ENCODE measurements around the gene TTLL7. TPM values are rescaled to one million over a fixed set of nuclear protein-coding genes. Genes with fewer than 3 reads are reported as not detected.
"Not testable (repeated sequence)": the region's sequence is repeated elsewhere in the genome, so short reads cannot be mapped to it uniquely, and the experiment has no call there.

Gene TTLL7
- total and polyA plus RNA-seq, 5 donors from 2014 or later: 0.14 to 0.59 TPM; not detected in 3

GRCh38 chr1:83917959-83918358, 81.0 kb downstream of the TTLL7 start:
- Mint-ChIP-seq H3K27me3 (peaks cover 11% of the 10 kb centered on the region), H3K36me3 (no peaks in the 10 kb centered on the region), H3K9me3 (no peaks in the 10 kb centered on the region), H3K4me3 (no peak overlapping the region), H3K27ac (no peak overlapping the region), H3K4me1 (no peaks in the 10 kb centered on the region)
- Histone ChIP-seq H3K4me3 (ENCODE audit: low read depth, low read length) (no peak overlapping the region), H3K9me3 (ENCODE audit: control insufficient read depth in 2 of 2, low read length in 2 of 2) (no peaks in the 10 kb centered on the region), H3K27me3 (ENCODE audit: control insufficient read depth, insufficient read depth, low read length) (peaks cover 6% of the 10 kb centered on the region), H3K27ac (ENCODE audit: insufficient read depth, low read length, poor library complexity, severe bottlenecking) (no peak overlapping the region), H3K4me1 (ENCODE audit: control insufficient read depth, insufficient read depth, low read length, poor library complexity, severe bottlenecking) (no peaks in the 10 kb centered on the region), H3K36me3 (ENCODE audit: control insufficient read depth, insufficient read depth, low read length) (no peaks in the 10 kb centered on the region)
- ATAC-seq (ENCODE audit: low read depth in 2 of 2): no peak
- no peak for DNase-seq

GRCh38 chr1:83916094-83916493, 82.8 kb downstream of the TTLL7 start:
- H3K9me3 ChIP-seq (ENCODE audit: control insufficient read depth in 2 of 2, low read length in 2 of 2); H3K36me3 ChIP-seq (ENCODE audit: control insufficient read depth, insufficient read depth, low read length); H3K4me3 ChIP-seq (ENCODE audit: low read depth, low read length); H3K4me1 ChIP-seq (ENCODE audit: control insufficient read depth, insufficient read depth, low read length, poor library complexity, severe bottlenecking); H3K9me3 Mint-ChIP-seq; DNase-seq; ATAC-seq (ENCODE audit: low read depth in 2 of 2); H3K4me3 Mint-ChIP-seq; H3K27me3 ChIP-seq (ENCODE audit: control insufficient read depth, insufficient read depth, low read length); H3K36me3 Mint-ChIP-seq; H3K27me3 Mint-ChIP-seq; H3K27ac ChIP-seq (ENCODE audit: insufficient read depth, low read length, poor library complexity, severe bottlenecking); H3K4me1 Mint-ChIP-seq; H3K27ac Mint-ChIP-seq: not testable (repeated sequence)

- Histone ChIP-seq H3K4me3 (ENCODE audit: low read depth, low read length) (no peak overlapping the region), H3K9me3 (ENCODE audit: control insufficient read depth in 2 of 2, low read length in 2 of 2) (no peaks in the 10 kb centered on the region), H3K4me1 (ENCODE audit: control insufficient read depth, insufficient read depth, low read length, poor library complexity, severe bottlenecking) (no peaks in the 10 kb centered on the region), H3K36me3 (ENCODE audit: control insufficient read depth, insufficient read depth, low read length) (no peaks in the 10 kb centered on the region), H3K27ac (ENCODE audit: insufficient read depth, low read length, poor library complexity, severe bottlenecking) (no peak overlapping the region), H3K27me3 (ENCODE audit: control insufficient read depth, insufficient read depth, low read length) (peaks cover 4% of the 10 kb centered on the region)
- Mint-ChIP-seq H3K4me3 (no peak overlapping the region), H3K27me3 (peaks cover 17% of the 10 kb centered on the region), H3K27ac (no peak overlapping the region), H3K36me3 (no peaks in the 10 kb centered on the region), H3K9me3 (peaks cover 0 to 2% (median 0%) of the 10 kb centered on the region in 7 donors), H3K4me1 (no peaks in the 10 kb centered on the region)
- DNase-seq (no peak), ATAC-seq (ENCODE audit: low read depth in 2 of 2) (no peak)
Observed at GRCh38 chr1:83912876-83913275, 86.1 kb downstream of the TTLL7 start.

GRCh38 chr1:83910461-83910860, 88.5 kb downstream of the TTLL7 start:
- no peak for ATAC-seq (ENCODE audit: low read depth in 2 of 2)
- Histone ChIP-seq H3K27ac (ENCODE audit: insufficient read depth, low read length, poor library complexity, severe bottlenecking) (no peak overlapping the region), H3K27me3 (ENCODE audit: control insufficient read depth, insufficient read depth, low read length) (peaks cover 5% of the 10 kb centered on the region), H3K36me3 (ENCODE audit: control insufficient read depth, insufficient read depth, low read length) (no peaks in the 10 kb centered on the region), H3K9me3 (ENCODE audit: control insufficient read depth in 2 of 2, low read length in 2 of 2) (no peaks in the 10 kb centered on the region), H3K4me3 (ENCODE audit: low read depth, low read length) (no peak overlapping the region), H3K4me1 (ENCODE audit: control insufficient read depth, insufficient read depth, low read length, poor library complexity, severe bottlenecking) (no peaks in the 10 kb centered on the region)
- Mint-ChIP-seq H3K4me3 (no peak overlapping the region), H3K27me3 (peaks cover 20% of the 10 kb centered on the region), H3K36me3 (no peaks in the 10 kb centered on the region), H3K9me3 (peaks cover 0 to 2% (median 0%) of the 10 kb centered on the region in 7 donors), H3K4me1 (no peaks in the 10 kb centered on the region), H3K27ac (no peak overlapping the region)
- no peak for DNase-seq

GRCh38 chr1:83909687-83910086, 89.2 kb downstream of the TTLL7 start:
- H3K4me3 ChIP-seq (ENCODE audit: low read depth, low read length): no peak overlapping the region
- H3K27me3 Mint-ChIP-seq: peaks cover 20% of the 10 kb centered on the region
- H3K4me1 Mint-ChIP-seq: no peaks in the 10 kb centered on the region
- H3K4me3 Mint-ChIP-seq: no peak overlapping the region
- H3K36me3 Mint-ChIP-seq: no peaks in the 10 kb centered on the region
- ATAC-seq (ENCODE audit: low read depth in 2 of 2) (no peak), DNase-seq (no peak)
- no peaks in the 10 kb centered on the region for H3K4me1 ChIP-seq (ENCODE audit: control insufficient read depth, insufficient read depth, low read length, poor library complexity, severe bottlenecking)
- no peak overlapping the region for H3K27ac Mint-ChIP-seq
- peaks cover 0 to 2% (median 0%) of the 10 kb centered on the region in 7 donors for H3K9me3 Mint-ChIP-seq
- H3K9me3 ChIP-seq (ENCODE audit: control insufficient read depth in 2 of 2, low read length in 2 of 2): no peaks in the 10 kb centered on the region
- H3K36me3 ChIP-seq (ENCODE audit: control insufficient read depth, insufficient read depth, low read length): no peaks in the 10 kb centered on the region
- H3K27ac ChIP-seq (ENCODE audit: insufficient read depth, low read length, poor library complexity, severe bottlenecking): no peak overlapping the region
- H3K27me3 ChIP-seq (ENCODE audit: control insufficient read depth, insufficient read depth, low read length): peaks cover 5% of the 10 kb centered on the region

GRCh38 chr1:83905315-83905907, 93.5 kb downstream of the TTLL7 start:
- no peak for ATAC-seq (ENCODE audit: low read depth in 2 of 2)
- Histone ChIP-seq H3K4me1 (ENCODE audit: control insufficient read depth, insufficient read depth, low read length, poor library complexity, severe bottlenecking) (no peaks in the 10 kb centered on the region), H3K27me3 (ENCODE audit: control insufficient read depth, insufficient read depth, low read length) (peaks cover 5% of the 10 kb centered on the region), H3K9me3 (ENCODE audit: control insufficient read depth in 2 of 2, low read length in 2 of 2) (no peaks in the 10 kb centered on the region), H3K4me3 (ENCODE audit: low read depth, low read length) (no peak overlapping the region), H3K36me3 (ENCODE audit: control insufficient read depth, insufficient read depth, low read length) (no peaks in the 10 kb centered on the region), H3K27ac (ENCODE audit: insufficient read depth, low read length, poor library complexity, severe bottlenecking) (no peak overlapping the region)
- Mint-ChIP-seq H3K27ac (no peak overlapping the region), H3K36me3 (no peaks in the 10 kb centered on the region), H3K9me3 (no peaks in the 10 kb centered on the region), H3K27me3 (peaks cover 25% of the 10 kb centered on the region), H3K4me1 (no peaks in the 10 kb centered on the region), H3K4me3 (no peak overlapping the region)
- peak in 2 of 3 donors; percentile 25 to 44 for DNase-seq

- H3K36me3 ChIP-seq (ENCODE audit: control insufficient read depth, insufficient read depth, low read length): no peaks in the 10 kb centered on the region
- no peak overlapping the region for H3K27ac ChIP-seq (ENCODE audit: insufficient read depth, low read length, poor library complexity, severe bottlenecking)
- ATAC-seq (ENCODE audit: low read depth in 2 of 2): no peak
- no peak overlapping the region for H3K4me3 ChIP-seq (ENCODE audit: low read depth, low read length)
- no peak for DNase-seq
- Mint-ChIP-seq H3K27me3 (peaks cover 5% of the 10 kb centered on the region), H3K4me3 (no peak overlapping the region), H3K4me1 (no peaks in the 10 kb centered on the region), H3K27ac (no peak overlapping the region), H3K36me3 (no peaks in the 10 kb centered on the region), H3K9me3 (no peaks in the 10 kb centered on the region)
- H3K27me3 ChIP-seq (ENCODE audit: control insufficient read depth, insufficient read depth, low read length): peaks cover 5% of the 10 kb centered on the region
- no peaks in the 10 kb centered on the region for H3K9me3 ChIP-seq (ENCODE audit: control insufficient read depth in 2 of 2, low read length in 2 of 2)
- H3K4me1 ChIP-seq (ENCODE audit: control insufficient read depth, insufficient read depth, low read length, poor library complexity, severe bottlenecking): no peaks in the 10 kb centered on the region
Observed at GRCh38 chr1:83901547-83902155, 97.3 kb downstream of the TTLL7 start.

- no peak overlapping the region for H3K27ac Mint-ChIP-seq
- Histone ChIP-seq H3K4me1 (ENCODE audit: control insufficient read depth, insufficient read depth, low read length, poor library complexity, severe bottlenecking) (no peaks in the 10 kb centered on the region), H3K27ac (ENCODE audit: insufficient read depth, low read length, poor library complexity, severe bottlenecking) (no peak overlapping the region), H3K4me3 (ENCODE audit: low read depth, low read length) (no peak overlapping the region), H3K9me3 (ENCODE audit: control insufficient read depth in 2 of 2, low read length in 2 of 2) (no peaks in the 10 kb centered on the region), H3K36me3 (ENCODE audit: control insufficient read depth, insufficient read depth, low read length) (no peaks in the 10 kb centered on the region), H3K27me3 (ENCODE audit: control insufficient read depth, insufficient read depth, low read length) (peaks cover 3% of the 10 kb centered on the region)
- ATAC-seq (ENCODE audit: low read depth in 2 of 2) (no peak), DNase-seq (no peak)
- H3K4me1 Mint-ChIP-seq: no peaks in the 10 kb centered on the region
- H3K36me3 Mint-ChIP-seq: no peaks in the 10 kb centered on the region
- H3K9me3 Mint-ChIP-seq: no peaks in the 10 kb centered on the region
- H3K27me3 Mint-ChIP-seq: peaks cover 5% of the 10 kb centered on the region
- no peak overlapping the region for H3K4me3 Mint-ChIP-seq
Observed at GRCh38 chr1:83900524-83900923, 98.4 kb downstream of the TTLL7 start.
